Stimulated activated CD8-positive, alpha-beta memory T cell treated with anti-CD3 and anti-CD28 coated beads, Interleukin-15, amount 100 ng/mL, for 24 hours (primary cell): ENCODE data around the gene CYP4F22.
"Not testable (repeated sequence)": the region's sequence is repeated elsewhere in the genome, so short reads cannot be mapped to it uniquely, and the experiment has no call there.

Experiments used
- DNase-seq: peaks from one replicate; pipeline ENCODE4 v3.0.0-alpha.2; 2020; ENCODE audit warnings: low read depth

CYP4F22 gene

GRCh38 chr19:15495151-15495550 is 13.2 kb upstream of the CYP4F22 start:
- no peak for DNase-seq

GRCh38 chr19:15498156-15498858 is 10.0 kb upstream of the CYP4F22 start:
- no peak for DNase-seq

GRCh38 chr19:15498910-15499309 is 9.4 kb upstream of the CYP4F22 start:
- no peak for DNase-seq

GRCh38 chr19:15501596-15501995 is 6.7 kb upstream of the CYP4F22 start:
- no peak for DNase-seq

GRCh38 chr19:15502264-15502663 is 6.1 kb upstream of the CYP4F22 start:
- DNase-seq, result no peak

GRCh38 chr19:15506074-15506571 is 2.2 kb upstream of the CYP4F22 start:
- no peak for DNase-seq

GRCh38 chr19:15507068-15508034 is 974 bp upstream of the CYP4F22 start:
- DNase-seq, result no peak

GRCh38 chr19:15511671-15512424 is 3.5 kb downstream of the CYP4F22 start:
- no peak for DNase-seq

GRCh38 chr19:15515227-15515625 is 6.9 kb downstream of the CYP4F22 start:
- DNase-seq, result not testable (repeated sequence)

- no peak for DNase-seq
Measured at GRCh38 chr19:15516363-15516762, 8.0 kb downstream of the CYP4F22 start.

GRCh38 chr19:15517778-15518177 is 9.5 kb downstream of the CYP4F22 start:
- no peak for DNase-seq

- DNase-seq, result no peak
Measured at GRCh38 chr19:15519433-15519976, 11.2 kb downstream of the CYP4F22 start.

GRCh38 chr19:15524781-15525180 is 16.5 kb downstream of the CYP4F22 start:
- no peak for DNase-seq

GRCh38 chr19:15525291-15525690 is 17.0 kb downstream of the CYP4F22 start:
- DNase-seq, result no peak

- no peak for DNase-seq
Measured at GRCh38 chr19:15526408-15526807, 18.1 kb downstream of the CYP4F22 start.

- DNase-seq, result no peak
Measured at GRCh38 chr19:15527705-15528104, 19.4 kb downstream of the CYP4F22 start.

- DNase-seq, result no peak
Measured at GRCh38 chr19:15529774-15530372, 21.5 kb downstream of the CYP4F22 start.

GRCh38 chr19:15532779-15533521 is 24.6 kb downstream of the CYP4F22 start:
- DNase-seq, result no peak

GRCh38 chr19:15533522-15533830 is 25.2 kb downstream of the CYP4F22 start:
- not testable (repeated sequence) for DNase-seq

GRCh38 chr19:15534957-15535864 is 26.9 kb downstream of the CYP4F22 start:
- DNase-seq, result no peak
